Breast epithelium (tissue), 4 donors: ENCODE results near the gene KHK. TPM values are rescaled to one million over a fixed set of nuclear protein-coding genes. Genes with fewer than 3 reads are reported as not detected.

ENCODE experiments used
- DNase-seq, 2 donors: peaks; one replicate each; pipeline ENCODE4 v3.0.0-alpha.2; 2019; ENCODE audit warnings: low spot score in 2 of 2
- H3K27ac ChIP-seq, 2 donors: fragments of 200-600 bp; sonication (generic) in 1 of 2; one replicate each; pipeline ENCODE4 v1.5.1; 2016 to 2019; ENCODE audit warnings: mild to moderate bottlenecking in 1 of 2
- H3K27me3 ChIP-seq, 2 donors: fragments of 200-600 bp; sonication (generic) in 1 of 2; one replicate each; pipeline versions ENCODE4 v1.5.1 to v1.6.0; 2017 to 2019; ENCODE audit warnings: control low read depth in 1 of 2, mild to moderate bottlenecking in 1 of 2
- H3K36me3 ChIP-seq: fragments of 200-600 bp; one replicate; pipeline ENCODE4 v1.5.1; 2019
- H3K4me1 ChIP-seq, 2 donors: fragments of 200-600 bp; sonication (generic); one replicate each; pipeline ENCODE4 v1.5.1; 2016 to 2019; ENCODE audit warnings: control low read depth in 1 of 2
- H3K4me3 ChIP-seq, 3 donors: fragments of 200-600 bp; sonication (generic); 1 replicate in 2 of 3; 2 replicates in 1 of 3; pipeline ENCODE4 v1.5.1; 2016 to 2019; ENCODE audit warnings: mild to moderate bottlenecking in 3 of 3, moderate library complexity in 2 of 3
- H3K9me3 ChIP-seq, 2 donors: fragments of 200-600 bp; sonication (generic) in 1 of 2; one replicate each; pipeline ENCODE4 v1.5.1; 2016 to 2019; ENCODE audit warnings: control low read depth in 1 of 2
- POLR2A ChIP-seq: fragments of 450-650 bp; IDR thresholded peaks from one replicate; pipeline ENCODE4 v1.6.1; 2016; ENCODE audit warnings: antibody characterized with exemption, mild to moderate bottlenecking, moderate library complexity
- POLR2AphosphoS5 ChIP-seq, 3 donors: sonication (generic); formaldehyde crosslinking; IDR thresholded peaks; one replicate each; pipeline ENCODE4 v1.6.1; 2017; ENCODE audit warnings: antibody characterized with exemption in 3 of 3
- intact Hi-C: fragments of 100-400 bp; cut with DNase I; formaldehyde crosslinking; loops from one replicate; pipeline ENCODE4 v1.15.1; 2023; ENCODE audit warnings: low total_unique reads
- total RNA-seq, 3 donors: library from RNA; depleted of rRNA; stranded (reverse); fragments of >200 nt; gene quantifications; one replicate each; pipeline ENCODE4 v1.1.0, GENCODE V29; 2016
- TF ChIP-seq, protein P1 (sequence below), 3 donors: fragments of 450-650 bp; IDR thresholded peaks; one replicate each; pipeline ENCODE4 v1.5.1; 2016 to 2017; ENCODE audit warnings: antibody characterized with exemption in 3 of 3, mild to moderate bottlenecking in 3 of 3, moderate library complexity in 3 of 3

Gene KHK
- total RNA-seq, 3 donors from 2014 or later, result 2.2 to 4.1 (median 3.6) TPM

DNA sequence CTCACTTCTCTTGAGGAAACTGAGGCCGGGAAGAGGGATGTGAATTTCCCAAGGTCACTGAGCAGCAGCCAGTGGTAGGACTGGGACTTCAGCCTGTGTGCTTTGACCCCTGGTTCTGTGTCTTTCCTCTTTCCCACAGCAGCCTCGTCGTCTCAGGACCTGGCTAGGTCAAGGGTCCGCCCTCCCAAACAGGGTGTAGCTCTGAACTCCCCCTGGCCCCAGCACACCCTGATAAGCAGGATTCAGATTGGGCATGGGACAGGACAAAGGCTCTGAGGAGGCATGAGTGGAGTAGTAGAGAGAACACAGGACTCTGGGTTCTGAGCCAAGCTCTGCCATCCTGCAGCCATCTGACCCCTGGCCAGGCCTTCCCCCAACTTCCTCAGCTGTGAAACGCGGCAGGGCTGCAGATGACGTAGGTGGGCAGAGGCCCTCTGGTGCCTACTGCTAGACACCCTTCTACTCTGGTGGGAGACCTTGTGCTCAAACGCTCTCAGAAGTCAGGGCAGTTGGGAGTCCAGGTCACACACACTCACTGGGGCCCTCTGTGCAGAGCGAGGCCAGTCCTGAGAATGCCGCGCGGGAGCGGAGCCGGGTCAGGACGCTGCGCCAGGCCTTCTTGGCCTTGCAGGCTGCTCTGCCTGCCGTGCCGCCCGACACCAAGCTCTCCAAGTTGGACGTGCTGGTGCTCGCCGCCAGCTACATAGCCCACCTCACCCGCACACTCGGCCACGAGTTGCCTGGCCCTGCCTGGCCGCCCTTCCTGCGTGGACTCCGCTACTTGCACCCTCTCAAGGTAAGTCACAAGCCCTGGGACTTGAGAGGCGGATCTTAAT, 63.2 kb downstream of the KHK start:
- Histone ChIP-seq H3K9me3 (no peaks in the 10 kb centered on the region), H3K4me3 (no peak overlapping the region), H3K27me3 (no peaks in the 10 kb centered on the region), H3K27ac (no peak overlapping the region), H3K36me3 (no peaks in the 10 kb centered on the region), H3K4me1 (no peaks in the 10 kb centered on the region)
- TF ChIP-seq, protein P1, sequence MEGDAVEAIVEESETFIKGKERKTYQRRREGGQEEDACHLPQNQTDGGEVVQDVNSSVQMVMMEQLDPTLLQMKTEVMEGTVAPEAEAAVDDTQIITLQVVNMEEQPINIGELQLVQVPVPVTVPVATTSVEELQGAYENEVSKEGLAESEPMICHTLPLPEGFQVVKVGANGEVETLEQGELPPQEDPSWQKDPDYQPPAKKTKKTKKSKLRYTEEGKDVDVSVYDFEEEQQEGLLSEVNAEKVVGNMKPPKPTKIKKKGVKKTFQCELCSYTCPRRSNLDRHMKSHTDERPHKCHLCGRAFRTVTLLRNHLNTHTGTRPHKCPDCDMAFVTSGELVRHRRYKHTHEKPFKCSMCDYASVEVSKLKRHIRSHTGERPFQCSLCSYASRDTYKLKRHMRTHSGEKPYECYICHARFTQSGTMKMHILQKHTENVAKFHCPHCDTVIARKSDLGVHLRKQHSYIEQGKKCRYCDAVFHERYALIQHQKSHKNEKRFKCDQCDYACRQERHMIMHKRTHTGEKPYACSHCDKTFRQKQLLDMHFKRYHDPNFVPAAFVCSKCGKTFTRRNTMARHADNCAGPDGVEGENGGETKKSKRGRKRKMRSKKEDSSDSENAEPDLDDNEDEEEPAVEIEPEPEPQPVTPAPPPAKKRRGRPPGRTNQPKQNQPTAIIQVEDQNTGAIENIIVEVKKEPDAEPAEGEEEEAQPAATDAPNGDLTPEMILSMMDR (IDR thresholded peaks at IDR 0.05), result no peak
- TF ChIP-seq POLR2AphosphoS5 (IDR thresholded peaks at IDR 0.05) (no peak), POLR2A (no peak)
- intact Hi-C loops, result no loop called here
- DNase-seq, result no peak

Other genes with a start within 250 kb of the KHK start
- gene DPYSL5, start 238.6 kb upstream of the KHK start, total RNA-seq, result not detected
- 10 to 100 TPM; 10.6 to 21.3 (median 19.9) TPM for gene MAPRE3, start 116.1 kb upstream of the KHK start, total RNA-seq
- gene TMEM214, start 53.8 kb upstream of the KHK start, total RNA-seq, result 10 to 100 TPM; 41.1 to 56.0 (median 47.3) TPM
- 10 to 100 TPM; 12.5 to 21.5 (median 16.1) TPM for gene AGBL5, start 35.1 kb upstream of the KHK start, total RNA-seq
- gene OST4, start 15.1 kb upstream of the KHK start, total RNA-seq, result 100 to 1,000 TPM; 271 to 309 (median 281) TPM
- gene EMILIN1, start 8.2 kb upstream of the KHK start, total RNA-seq, result 10 to 100 TPM; 25.6 to 94.7 (median 26.9) TPM
- 10 to 100 TPM in 1 of 3 donors, 1 to 10 TPM in 2; 3.2 to 16.4 (median 3.4) TPM for gene CGREF1, start 32.4 kb downstream of the KHK start, total RNA-seq
- under 1 TPM in 2 of 3 donors, not detected in 1; 0.29 to 0.80 TPM for gene ABHD1, start 37.0 kb downstream of the KHK start, total RNA-seq
- 100 to 1,000 TPM in 1 of 3 donors, 10 to 100 TPM in 2; 51.5 to 113 (median 69.4) TPM for gene PREB, start 47.9 kb downstream of the KHK start, total RNA-seq
- not detected for gene PRR30, start 52.6 kb downstream of the KHK start, total RNA-seq
- gene TCF23, start 62.2 kb downstream of the KHK start, total RNA-seq, result not detected
- gene ATRAID, start 125.3 kb downstream of the KHK start, total RNA-seq, result 100 to 1,000 TPM; 146 to 243 (median 177) TPM
- 10 to 100 TPM; 43.4 to 86.2 (median 84.9) TPM for gene SLC5A6, start 125.5 kb downstream of the KHK start, total RNA-seq
- 10 to 100 TPM; 15.5 to 33.4 (median 17.3) TPM for gene CAD, start 130.6 kb downstream of the KHK start, total RNA-seq
- under 1 TPM in 1 of 3 donors, not detected in 2; 0.33 TPM for gene SLC30A3, start 176.3 kb downstream of the KHK start, total RNA-seq
- gene DNAJC5G, start 188.7 kb downstream of the KHK start, total RNA-seq, result not detected
- gene TRIM54, start 195.7 kb downstream of the KHK start, total RNA-seq, result under 1 TPM in 2 of 3 donors, not detected in 1; 0.15 to 0.66 TPM
- gene UCN, start 221.7 kb downstream of the KHK start, total RNA-seq, result 1 to 10 TPM in 2 of 3 donors, under 1 TPM in 1; 0.80 to 8.8 (median 4.6) TPM
- 10 to 100 TPM; 72.8 to 95.1 (median 79.4) TPM for gene MPV17, start 236.3 kb downstream of the KHK start, total RNA-seq